Panc1 (cell line): Measurements from ENCODE around the gene CASP12. TPM values are rescaled to one million over a fixed set of nuclear protein-coding genes. Genes with fewer than 3 reads are reported as not detected.

ENCODE experiments used
- ATAC-seq: fragments of 200-7000 bp; cut with Tn5 transposase; 2 replicates; pipeline ENCODE4 v1.9.1; 2020; ENCODE audit warnings: mild to moderate bottlenecking, moderate library complexity
- BruUV-seq: library from RNA; stranded (reverse); fragments of 400-500 nt; replicated peaks from 2 replicates; lab custom pipeline; 2021; lab: Mats Ljungman, UMichigan
- CTCF ChIA-PET: fragments of 300-600 bp; sonication (Branson Sonifier 250); formaldehyde crosslinking; loops from one replicate; lab custom pipeline; 2022; ENCODE audit warnings: antibody characterized with exemption; lab: Charles Lee
- POLR2A ChIA-PET: fragments of 300-600 bp; sonication (Branson Sonifier 250); formaldehyde crosslinking; loops from one replicate; lab custom pipeline; 2022; ENCODE audit warnings: antibody characterized with exemption; lab: Charles Lee
- DNase-seq: peaks from one replicate; pipeline ENCODE4 v3.0.0-alpha.2; 2010; ENCODE audit warnings: low read depth, low spot score
- H3K27ac ChIP-seq: 2 replicates; pipeline ENCODE4 v1.5.1; 2011; ENCODE audit warnings: mild to moderate bottlenecking, low read length, inconsistent platforms
- H3K27me3 ChIP-seq: fragments of 200-500 bp; sonication (Bioruptor generic); 2 replicates; pipeline ENCODE4 v1.6.0; 2014; ENCODE audit warnings: low read length, inconsistent platforms; ENCODE audit not compliant: control insufficient read depth, insufficient read depth
- H3K36me3 ChIP-seq: fragments of 200-500 bp; sonication (Bioruptor generic); 2 replicates; pipeline ENCODE4 v1.5.1; 2014; ENCODE audit warnings: inconsistent platforms, mild to moderate bottlenecking, low read length, moderate library complexity; ENCODE audit not compliant: control insufficient read depth, insufficient read depth
- H3K4me1 ChIP-seq: 2 replicates; pipeline ENCODE4 v1.5.1; 2011; ENCODE audit warnings: inconsistent platforms, mild to moderate bottlenecking, low read length, moderate library complexity; ENCODE audit not compliant: control insufficient read depth, insufficient read depth
- H3K4me3 ChIP-seq, 2 experiments: 2 replicates each; pipeline ENCODE4 v1.5.1; 2011 to 2012; ENCODE audit warnings: low read depth in 2 of 2, low read length in 2 of 2, mild to moderate bottlenecking in 2 of 2, inconsistent platforms in 1 of 2, moderate library complexity in 1 of 2
- H3K9me3 ChIP-seq: fragments of 200-500 bp; sonication (Bioruptor generic); 2 replicates; pipeline ENCODE4 v1.5.1; 2014; ENCODE audit warnings: low read depth, mild to moderate bottlenecking, inconsistent platforms, low read length, moderate library complexity; ENCODE audit not compliant: control insufficient read depth, insufficient read depth
- CTCF ChIP-seq: fragments of 450-650 bp; IDR thresholded peaks from 2 replicates; pipeline ENCODE4 v1.5.1; 2017; ENCODE audit warnings: mild to moderate bottlenecking
- POLR2AphosphoS5 ChIP-seq: IDR thresholded peaks from 2 replicates; pipeline ENCODE4 v1.6.1; 2012; ENCODE audit warnings: mild to moderate bottlenecking, low read depth, low read length, moderate library complexity
- SIN3A ChIP-seq: IDR thresholded peaks from 2 replicates; pipeline ENCODE4 v1.6.1; 2012; ENCODE audit warnings: low read depth, mild to moderate bottlenecking, low read length, moderate library complexity, borderline replicate concordance; ENCODE audit not compliant: insufficient read depth
- TCF7L2 ChIP-seq: IDR thresholded peaks from 2 replicates; pipeline ENCODE4 v1.6.1; 2011; ENCODE audit warnings: mild to moderate bottlenecking, low read depth, low read length, inconsistent platforms
- in situ Hi-C: cut with HindIII; loops from 2 replicates; pipeline ENCODE4 v1.10.0; 2016; ENCODE audit warnings: low sequenced_read_pairs, low pct_unique_long_range_greater_than_20kb
- intact Hi-C: fragments of 100-400 bp; cut with micrococcal nuclease; formaldehyde crosslinking; loops from one replicate; pipeline ENCODE4 v1.10.0; 2022; ENCODE audit not compliant: unreplicated experiment
- total RNA-seq: library from RNA; stranded (reverse); gene quantifications from one replicate; pipeline ENCODE4 v1.2.1, GENCODE V29; 2021; ENCODE audit not compliant: unreplicated experiment
- TF ChIP-seq, protein P1 (sequence below), 2 experiments: IDR thresholded peaks; 2 replicates each; pipeline ENCODE4 v1.6.1; 2011 to 2012; ENCODE audit warnings: low read depth in 2 of 2, control low read depth in 1 of 2, low read length in 1 of 2, mild to moderate bottlenecking in 1 of 2, moderate library complexity in 1 of 2; ENCODE audit not compliant: insufficient read depth in 1 of 2

Gene CASP12
- total RNA-seq, 1 experiment from 2014 or later, result not detected

DNA sequence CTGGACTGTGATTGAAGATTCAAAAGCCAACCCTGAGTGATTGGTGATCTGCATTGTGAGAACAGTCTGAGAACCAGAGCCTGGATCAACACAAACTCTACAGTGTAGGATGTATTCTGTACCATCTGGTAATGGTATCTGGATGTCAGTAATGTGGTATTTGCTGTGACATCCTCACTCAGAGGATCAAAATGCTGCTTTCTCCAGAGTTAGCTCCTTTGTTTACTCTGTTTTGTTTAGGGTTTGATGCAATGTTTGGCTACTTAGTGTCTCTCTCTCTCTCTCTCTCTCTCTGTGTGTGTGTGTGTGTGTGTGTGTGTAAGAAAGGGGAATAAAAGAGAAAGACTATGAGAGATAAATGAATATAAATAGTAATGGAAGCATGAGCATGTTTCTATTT, 45.8 kb upstream of the CASP12 start:
- TF ChIP-seq TCF7L2, result no peak
- TF ChIP-seq SIN3A, result no peak
- no peak for TF ChIP-seq POLR2AphosphoS5
- TF ChIP-seq CTCF, result no peak
- TF ChIP-seq, protein P1, sequence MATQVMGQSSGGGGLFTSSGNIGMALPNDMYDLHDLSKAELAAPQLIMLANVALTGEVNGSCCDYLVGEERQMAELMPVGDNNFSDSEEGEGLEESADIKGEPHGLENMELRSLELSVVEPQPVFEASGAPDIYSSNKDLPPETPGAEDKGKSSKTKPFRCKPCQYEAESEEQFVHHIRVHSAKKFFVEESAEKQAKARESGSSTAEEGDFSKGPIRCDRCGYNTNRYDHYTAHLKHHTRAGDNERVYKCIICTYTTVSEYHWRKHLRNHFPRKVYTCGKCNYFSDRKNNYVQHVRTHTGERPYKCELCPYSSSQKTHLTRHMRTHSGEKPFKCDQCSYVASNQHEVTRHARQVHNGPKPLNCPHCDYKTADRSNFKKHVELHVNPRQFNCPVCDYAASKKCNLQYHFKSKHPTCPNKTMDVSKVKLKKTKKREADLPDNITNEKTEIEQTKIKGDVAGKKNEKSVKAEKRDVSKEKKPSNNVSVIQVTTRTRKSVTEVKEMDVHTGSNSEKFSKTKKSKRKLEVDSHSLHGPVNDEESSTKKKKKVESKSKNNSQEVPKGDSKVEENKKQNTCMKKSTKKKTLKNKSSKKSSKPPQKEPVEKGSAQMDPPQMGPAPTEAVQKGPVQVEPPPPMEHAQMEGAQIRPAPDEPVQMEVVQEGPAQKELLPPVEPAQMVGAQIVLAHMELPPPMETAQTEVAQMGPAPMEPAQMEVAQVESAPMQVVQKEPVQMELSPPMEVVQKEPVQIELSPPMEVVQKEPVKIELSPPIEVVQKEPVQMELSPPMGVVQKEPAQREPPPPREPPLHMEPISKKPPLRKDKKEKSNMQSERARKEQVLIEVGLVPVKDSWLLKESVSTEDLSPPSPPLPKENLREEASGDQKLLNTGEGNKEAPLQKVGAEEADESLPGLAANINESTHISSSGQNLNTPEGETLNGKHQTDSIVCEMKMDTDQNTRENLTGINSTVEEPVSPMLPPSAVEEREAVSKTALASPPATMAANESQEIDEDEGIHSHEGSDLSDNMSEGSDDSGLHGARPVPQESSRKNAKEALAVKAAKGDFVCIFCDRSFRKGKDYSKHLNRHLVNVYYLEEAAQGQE (IDR thresholded peaks at IDR 0.05; ENCODE audit: insufficient read depth in 1 of 2, low read depth in 2 of 2, low read length in 1 of 2), result no peak
- Histone ChIP-seq H3K9me3 (no peaks in the 10 kb centered on the region), H3K27ac (no peak overlapping the region), H3K4me3 (no peak overlapping the region), H3K27me3 (no peaks in the 10 kb centered on the region; the same call in 1 of the 2 replicates), H3K4me1 (no peaks in the 10 kb centered on the region), H3K36me3 (no peaks in the 10 kb centered on the region)
- BruUV-seq, result TSS peak; percentile 34
- ChIA-PET POLR2A (no interaction called here), CTCF (interaction anchor here (0.6 kb wide), 1 partner anchor 1710 kb away, joined by 6 read pairs; no protein-coding TSS in a partner anchor)
- DNase-seq (no peak), ATAC-seq (no peak)
- in situ Hi-C loops, result no loop called here
- intact Hi-C loops, result no loop called here

DNA sequence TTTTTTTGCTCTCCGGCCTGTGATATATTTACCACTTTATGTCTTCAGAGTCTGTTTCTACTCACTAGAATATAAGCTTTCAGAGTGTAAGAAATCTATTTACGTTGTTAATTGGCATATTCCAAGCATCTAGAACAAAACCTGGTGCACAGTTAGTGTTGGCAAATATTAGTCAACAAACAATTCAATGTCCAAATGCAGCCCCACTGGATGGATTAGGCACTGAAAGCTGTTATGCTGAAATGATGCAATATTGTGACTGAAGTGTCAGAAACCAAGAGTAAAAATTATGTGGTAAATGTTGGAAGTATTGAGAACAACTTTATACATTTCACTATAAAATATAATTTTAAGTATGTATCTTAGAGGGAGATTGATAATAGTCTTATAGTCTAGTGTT, 45.3 kb upstream of the CASP12 start:
- ChIA-PET CTCF (interaction anchor here (0.6 kb wide), 1 partner anchor 1710 kb away, joined by 6 read pairs; no protein-coding TSS in a partner anchor), POLR2A (no interaction called here)
- no peaks in the 10 kb centered on the region for H3K36me3 ChIP-seq
- H3K27ac ChIP-seq, result no peak overlapping the region
- intact Hi-C loops, result no loop called here
- H3K4me1 ChIP-seq, result no peaks in the 10 kb centered on the region
- H3K9me3 ChIP-seq, result no peaks in the 10 kb centered on the region
- no TSS peak for BruUV-seq
- ATAC-seq, result no peak
- no peaks in the 10 kb centered on the region; the same call in 1 of the 2 replicates for H3K27me3 ChIP-seq
- no peak overlapping the region for H3K4me3 ChIP-seq
- TF ChIP-seq POLR2AphosphoS5 (no peak), SIN3A (no peak), CTCF (no peak), TCF7L2 (no peak)
- TF ChIP-seq, protein P1 (IDR thresholded peaks at IDR 0.05; ENCODE audit: insufficient read depth in 1 of 2, low read depth in 2 of 2, low read length in 1 of 2), result no peak
- in situ Hi-C loops, result no loop called here
- DNase-seq, result no peak
